Sigmoid colon (tissue), 4 donors: ENCODE data around the gene RASSF5.

ENCODE experiments used
- CTCF ChIP-seq, 4 experiments: fragments of 450-650 bp in 3 of 4; fragments of 200-600 bp in 1 of 4; IDR thresholded peaks; one replicate each; pipeline ENCODE4 v1.5.1; 2016 to 2019; ENCODE audit warnings: antibody characterized with exemption in 4 of 4, mild to moderate bottlenecking in 3 of 4, moderate library complexity in 2 of 4
- EP300 ChIP-seq, 4 donors: sonication (generic); formaldehyde crosslinking; IDR thresholded peaks; one replicate each; pipeline ENCODE4 v1.6.1; 2017; ENCODE audit warnings: antibody characterized with exemption in 4 of 4
- POLR2A ChIP-seq, 2 donors: fragments of 450-650 bp; IDR thresholded peaks; one replicate each; pipeline ENCODE4 v1.6.1; 2016; ENCODE audit warnings: antibody characterized with exemption in 2 of 2, mild to moderate bottlenecking in 2 of 2, moderate library complexity in 2 of 2

GRCh38 chr1:206573319-206573718, 66.0 kb downstream of the RASSF5 start:
- TF ChIP-seq CTCF (IDR thresholded peaks at IDR 0.05) (no peak), EP300 (IDR thresholded peaks at IDR 0.05) (no peak), POLR2A (IDR thresholded peaks at IDR 0.05) (no peak)
